Motor neuron (in vitro differentiated cells): ENCODE results near the gene KRT38. TPM values are rescaled to one million over a fixed set of nuclear protein-coding genes. Genes with fewer than 3 reads are reported as not detected.
A peak's percentile ranks its signal among the peaks of the same experiment; 100 is the strongest.

ENCODE experiments used
- ATAC-seq, 8 experiments: fragments of 200-7000 bp; cut with Tn5 transposase; replicated peaks in 6 of 8; 2 replicates each; pipeline ENCODE4 v1.8.0; 2021; ENCODE audit warnings: mild to moderate bottlenecking in 8 of 8, moderate library complexity in 8 of 8
- H3K27ac ChIP-seq, 2 donors: fragments of 250-450 bp; sonication (Bioruptor Pico); 2 replicates each; pipeline ENCODE4 v1.9.0; 2021; ENCODE audit warnings: antibody characterized with exemption in 2 of 2, mild to moderate bottlenecking in 2 of 2, moderate library complexity in 1 of 2
- H3K4me1 ChIP-seq, 2 donors: fragments of 250-450 bp; sonication (Bioruptor Pico); replicated peaks in 1 of 2; 2 replicates each; pipeline ENCODE4 v1.6.1; 2021; ENCODE audit warnings: antibody characterized with exemption in 2 of 2, mild to moderate bottlenecking in 2 of 2, moderate library complexity in 1 of 2
- H3K4me3 ChIP-seq, 5 donors: fragments of 250-450 bp; sonication (Bioruptor Pico); 2 replicates each; pipeline ENCODE4 v1.9.0; 2021; ENCODE audit warnings: antibody characterized with exemption in 5 of 5, mild to moderate bottlenecking in 5 of 5, moderate library complexity in 4 of 5
- WGBS, 10 experiments: fragments of 450-650 bp; shearing (Covaris generic); methylation state at CpG; one replicate each; pipeline ENCODE4 v1.0.0; 2022; 5-methylcytosine and 5-hydroxymethylcytosine counted together
- in situ Hi-C, 9 experiments: fragments of 400-800 bp; cut with MboI; loops; one replicate each; pipeline ENCODE4 v1.15.0; 2021; ENCODE audit warnings: low sequenced_read_pairs in 9 of 9, low pct_unique_long_range_greater_than_20kb in 2 of 9; ENCODE audit not compliant: unreplicated experiment in 9 of 9
- total RNA-seq, 8 experiments: library from RNA; unstranded; fragments of 300-600 nt; gene quantifications; 2 replicates each; pipeline versions ENCODE4 v1.2.3 to v1.2.4, GENCODE V29; 2022

The KRT38 gene
- total RNA-seq, 8 experiments from 2014 or later = 0.11 to 0.92 (median 0.71) TPM; not detected in 5

- in situ Hi-C loops = loop anchor here in 2 of 9 experiments (25.0 kb wide), 1 partner anchor 565 kb away; no protein-coding TSS in a partner anchor
- WGBS, 10 experiments = 20 to 97% (median 74%) methylated on average over 1 to 12 of the region's 22 CpGs; no CpG with 5 or more reads in 3 of the 10 experiments
- Histone ChIP-seq H3K27ac (no peak overlapping the region), H3K4me3 (no peak overlapping the region), H3K4me1 (no peaks in the 10 kb centered on the region)
- no peak for ATAC-seq
These were observed 36.4 kb upstream of the KRT38 start for GRCh38 chr17:41476866-41477815.

GRCh38 chr17:41475421-41475820 lies 34.6 kb upstream of the KRT38 start:
- no peak for ATAC-seq
- Histone ChIP-seq H3K27ac (no peak overlapping the region), H3K4me3 (no peak overlapping the region), H3K4me1 (no peaks in the 10 kb centered on the region)
- in situ Hi-C loops = loop anchor here in 2 of 9 experiments (25.0 kb wide), 1 partner anchor 563 kb away; no protein-coding TSS in a partner anchor
- WGBS, 10 experiments = 83 to 100% (median 88%) methylated on average over 1 to 4 of the region's 4 CpGs; no CpG with 5 or more reads in 5 of the 10 experiments

- no peaks in the 10 kb centered on the region for H3K4me1 ChIP-seq
- H3K4me3 ChIP-seq = no peak overlapping the region
- 13 to 74% (median 62%) methylated on average over 2 to 8 of the region's 8 CpGs; no CpG with 5 or more reads in 1 of the 10 experiments for WGBS, 10 experiments
- in situ Hi-C loops = loop anchor here in 2 of 9 experiments (25.0 kb wide), 1 partner anchor 563 kb away; no protein-coding TSS in a partner anchor
- no peak overlapping the region for H3K27ac ChIP-seq
- peak in 3 of 8 experiments; percentile 77 to 97 (median 91) for ATAC-seq
These were observed 34.1 kb upstream of the KRT38 start for GRCh38 chr17:41474863-41475262.

- Histone ChIP-seq H3K27ac (no peak overlapping the region), H3K4me3 (no peak overlapping the region), H3K4me1 (no peaks in the 10 kb centered on the region)
- in situ Hi-C loops = no loop called here
- ATAC-seq = no peak
These were observed 27.6 kb upstream of the KRT38 start for GRCh38 chr17:41468346-41468745.

GRCh38 chr17:41467561-41467960 lies 26.8 kb upstream of the KRT38 start:
- ATAC-seq = peak in 1 of 8 experiments; percentile 50
- in situ Hi-C loops = no loop called here
- no peak overlapping the region for H3K4me3 ChIP-seq
- no peaks in the 10 kb centered on the region for H3K4me1 ChIP-seq
- WGBS, 10 experiments = 72 to 92% (median 79%) methylated on average over 2 of the region's 4 CpGs; no CpG with 5 or more reads in 6 of the 10 experiments
- H3K27ac ChIP-seq = no peak overlapping the region

- Histone ChIP-seq H3K4me3 (no peak within 1 kb of the TSS), H3K4me1 (no peaks in the 10 kb centered on the region), H3K27ac (no peak within 1 kb of the TSS)
- no peak for ATAC-seq
- 40 to 100% (median 77%) methylated on average over 1 to 5 of the region's 14 CpGs; no CpG with 5 or more reads in 6 of the 10 experiments for WGBS, 10 experiments
- in situ Hi-C loops = no loop called here
These were observed 26.2 kb upstream of the KRT38 start, which contains the start of gene KRT32 for GRCh38 chr17:41466988-41467387. Gene KRT32, minus strand, starts transcription at chr17:41467386. Its CDS starts 61 bp downstream, at chr17:41467325.

- H3K27ac ChIP-seq = no peak overlapping the region
- no peak overlapping the region for H3K4me3 ChIP-seq
- ATAC-seq = peak in 3 of 8 experiments; percentile 29 to 99 (median 65)
- in situ Hi-C loops = no loop called here
- no peaks in the 10 kb centered on the region for H3K4me1 ChIP-seq
- 0 to 100% (median 79%) methylated on average over 2 to 6 of the region's 6 CpGs; no CpG with 5 or more reads in 4 of the 10 experiments for WGBS, 10 experiments
These were observed 23.9 kb upstream of the KRT38 start for GRCh38 chr17:41464682-41465081.

GRCh38 chr17:41464173-41464572 lies 23.4 kb upstream of the KRT38 start:
- Histone ChIP-seq H3K4me3 (no peak overlapping the region), H3K4me1 (no peaks in the 10 kb centered on the region), H3K27ac (no peak overlapping the region)
- no peak for ATAC-seq
- in situ Hi-C loops = no loop called here
- 0 to 86% (median 80%) methylated on average over 1 to 4 of the region's 11 CpGs; no CpG with 5 or more reads in 3 of the 10 experiments for WGBS, 10 experiments

GRCh38 chr17:41463746-41464145 lies 23.0 kb upstream of the KRT38 start:
- in situ Hi-C loops = no loop called here
- no peak overlapping the region for H3K4me3 ChIP-seq
- H3K4me1 ChIP-seq = no peaks in the 10 kb centered on the region
- no peak for ATAC-seq
- 40 to 100% (median 93%) methylated on average over 1 to 2 of the region's 8 CpGs; no CpG with 5 or more reads in 3 of the 10 experiments for WGBS, 10 experiments
- no peak overlapping the region for H3K27ac ChIP-seq

GRCh38 chr17:41462705-41463104 lies 21.9 kb upstream of the KRT38 start:
- ATAC-seq = no peak
- in situ Hi-C loops = no loop called here
- Histone ChIP-seq H3K4me1 (no peaks in the 10 kb centered on the region), H3K4me3 (no peak overlapping the region), H3K27ac (no peak overlapping the region)
- 0 to 73% (median 59%) methylated on average over 1 to 5 of the region's 15 CpGs; no CpG with 5 or more reads in 6 of the 10 experiments for WGBS, 10 experiments

- in situ Hi-C loops = no loop called here
- WGBS, 10 experiments = 19 to 90% (median 67%) methylated on average over 1 to 4 of the region's 4 CpGs; no CpG with 5 or more reads in 2 of the 10 experiments
- Histone ChIP-seq H3K4me3 (no peak overlapping the region), H3K4me1 (no peaks in the 10 kb centered on the region), H3K27ac (no peak overlapping the region)
- ATAC-seq = no peak
These were observed 16.9 kb upstream of the KRT38 start for GRCh38 chr17:41457676-41458075.

DNA sequence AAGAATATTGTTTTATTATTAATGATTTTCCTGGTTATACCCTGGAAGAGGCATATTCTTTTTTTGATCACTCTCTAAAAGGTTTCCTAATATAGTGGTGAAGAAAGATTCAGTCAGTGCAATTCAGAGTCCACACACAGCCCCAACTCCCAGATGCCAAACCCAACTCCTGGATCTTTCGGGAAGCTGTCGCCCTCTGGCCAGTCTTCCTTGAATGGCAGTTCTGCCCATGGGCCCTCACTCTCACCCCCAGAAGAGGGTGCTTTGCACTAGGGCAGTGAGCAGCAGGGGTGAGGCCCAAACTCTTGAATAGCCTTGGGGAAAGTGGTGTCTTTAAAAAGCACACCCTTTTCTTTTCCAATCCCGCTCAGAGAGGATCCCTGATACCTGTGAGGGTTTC lies 15.4 kb upstream of the KRT38 start:
- H3K4me3 ChIP-seq = no peak overlapping the region
- WGBS, 10 experiments = 83 to 100% (median 90%) methylated on average over 1 to 3 of the region's 3 CpGs; no CpG with 5 or more reads in 5 of the 10 experiments
- H3K4me1 ChIP-seq = no peaks in the 10 kb centered on the region
- H3K27ac ChIP-seq = no peak overlapping the region
- in situ Hi-C loops = no loop called here
- no peak for ATAC-seq

- in situ Hi-C loops = no loop called here
- no peak overlapping the region for H3K4me3 ChIP-seq
- H3K27ac ChIP-seq = no peak overlapping the region
- H3K4me1 ChIP-seq = no peaks in the 10 kb centered on the region
- no peak for ATAC-seq
- 83 to 100% methylated on average over 1 of the region's 1 CpG; no CpG with 5 or more reads in 8 of the 10 experiments for WGBS, 10 experiments
These were observed 14.5 kb upstream of the KRT38 start for GRCh38 chr17:41455236-41455635.
